HUDEP-2 (cell line): ENCODE data around the gene NBPF4.
"Not testable (repeated sequence)": the region's sequence is repeated elsewhere in the genome, so short reads cannot be mapped to it uniquely, and the experiment has no call there.

Source experiments
- DNase-seq, 76 experiments: peaks; one replicate each; lab custom pipeline; 2025; ENCODE audit not compliant: unreplicated experiment in 76 of 76; lab: John Stamatoyannopoulos, UW

The NBPF4 gene, protein sequence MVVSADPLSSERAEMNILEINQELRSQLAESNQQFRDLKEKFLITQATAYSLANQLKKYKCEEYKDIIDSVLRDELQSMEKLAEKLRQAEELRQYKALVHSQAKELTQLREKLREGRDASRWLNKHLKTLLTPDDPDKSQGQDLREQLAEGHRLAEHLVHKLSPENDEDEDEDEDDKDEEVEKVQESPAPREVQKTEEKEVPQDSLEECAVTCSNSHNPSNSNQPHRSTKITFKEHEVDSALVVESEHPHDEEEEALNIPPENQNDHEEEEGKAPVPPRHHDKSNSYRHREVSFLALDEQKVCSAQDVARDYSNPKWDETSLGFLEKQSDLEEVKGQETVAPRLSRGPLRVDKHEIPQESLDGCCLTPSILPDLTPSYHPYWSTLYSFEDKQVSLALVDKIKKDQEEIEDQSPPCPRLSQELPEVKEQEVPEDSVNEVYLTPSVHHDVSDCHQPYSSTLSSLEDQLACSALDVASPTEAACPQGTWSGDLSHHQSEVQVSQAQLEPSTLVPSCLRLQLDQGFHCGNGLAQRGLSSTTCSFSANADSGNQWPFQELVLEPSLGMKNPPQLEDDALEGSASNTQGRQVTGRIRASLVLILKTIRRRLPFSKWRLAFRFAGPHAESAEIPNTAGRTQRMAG

DNA sequence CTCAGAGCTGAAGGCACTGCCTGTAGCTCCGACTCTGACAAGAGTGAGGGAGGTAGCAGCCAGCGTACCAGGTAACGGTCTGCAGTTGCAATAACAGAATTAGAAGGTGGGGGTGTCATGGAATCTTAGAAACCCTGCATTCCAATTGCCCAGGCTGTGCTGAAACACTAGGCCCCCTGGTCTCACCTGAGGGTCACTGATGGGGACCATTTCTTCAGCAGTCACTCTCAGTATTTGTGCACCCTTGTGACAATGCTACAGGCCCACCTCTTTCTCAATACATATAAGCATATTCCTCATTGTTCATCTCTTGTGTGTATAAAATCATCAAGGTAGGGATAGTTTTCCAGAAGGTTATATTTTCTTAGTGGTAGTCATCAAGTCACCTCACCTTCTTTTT is at the start of gene NBPF4:
TSS of gene NBPF4 (minus strand) at position 101 of the 400 bp plus-strand sequence. CDS start 315 bp downstream, outside the sequence.
- DNase-seq: not testable (repeated sequence)

DNA sequence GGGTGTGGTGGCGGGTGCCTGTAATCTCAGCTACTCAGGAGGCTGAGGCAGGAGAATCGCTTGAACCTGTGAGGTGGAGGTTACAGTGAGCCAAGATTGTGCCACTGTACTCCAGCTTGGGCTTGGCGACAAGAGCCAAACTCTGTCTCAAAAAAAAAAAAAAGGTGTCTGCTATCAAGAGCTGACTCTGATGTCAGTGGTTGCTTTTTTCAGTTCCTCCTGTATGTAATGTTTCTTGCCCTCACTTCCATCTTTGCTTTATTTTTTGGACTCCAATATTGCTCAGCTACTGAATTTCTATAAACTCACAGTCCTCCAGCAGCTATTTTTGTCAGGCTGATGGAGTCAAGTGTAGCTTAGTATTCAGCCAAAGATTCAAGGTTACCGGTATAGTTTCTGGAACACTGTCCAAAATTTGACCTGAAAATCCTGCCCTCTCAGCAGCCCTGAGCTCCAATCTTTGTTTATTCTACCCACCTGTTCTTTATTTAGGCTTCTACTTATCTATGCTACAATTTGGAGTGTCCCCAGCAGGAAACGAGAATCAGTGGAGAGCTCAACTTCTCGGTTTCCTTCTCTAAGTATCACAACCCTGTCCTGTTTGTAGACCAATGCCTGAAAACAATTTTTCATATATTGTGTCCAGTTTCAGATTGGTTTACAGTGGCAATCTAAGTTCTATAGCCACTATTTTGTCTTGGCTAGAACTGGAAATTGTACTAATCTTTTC is 38.8 kb upstream of the NBPF4 start:
- DNase-seq: not testable (repeated sequence)

DNA sequence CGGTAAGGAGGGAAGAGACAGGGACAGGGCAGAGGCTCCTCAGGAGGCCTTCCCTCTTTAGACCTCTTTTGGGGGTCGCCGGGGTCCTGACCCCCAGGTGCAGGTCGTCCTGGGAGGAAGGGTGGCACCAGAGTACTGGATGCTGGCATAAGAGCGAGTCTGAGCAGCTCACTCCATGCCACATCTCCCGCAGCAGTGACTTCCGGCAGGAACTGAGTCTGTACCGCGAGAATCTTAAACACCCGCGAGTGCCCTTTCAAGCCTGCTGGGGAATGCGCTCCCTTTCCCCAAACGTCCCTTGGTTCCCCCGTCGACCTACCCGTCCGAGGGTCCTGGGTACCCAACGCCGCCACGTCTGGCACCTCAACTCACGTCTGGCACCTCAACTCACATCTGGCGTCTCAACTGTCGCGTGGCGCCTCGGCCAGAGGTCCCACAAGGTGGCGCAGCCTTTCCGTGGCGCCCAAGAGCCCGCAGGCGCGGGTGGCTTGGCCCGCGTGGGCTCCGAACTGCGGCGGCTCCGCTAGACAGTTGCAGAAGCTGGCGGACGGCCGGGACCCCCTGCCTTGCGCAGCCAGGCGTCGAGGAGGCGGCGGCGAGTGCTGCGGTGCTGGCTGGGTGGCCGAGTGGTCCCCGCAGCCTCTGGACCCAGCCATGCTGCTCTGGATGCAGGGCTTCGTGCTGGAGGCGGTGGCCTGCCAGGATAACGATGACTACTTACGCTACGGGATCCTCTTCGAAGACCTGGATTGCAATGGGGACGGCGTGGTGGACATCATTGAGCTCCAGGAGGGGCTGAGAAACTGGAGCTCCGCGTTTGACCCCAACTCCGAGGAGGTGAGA is 28.8 kb upstream of the NBPF4 start:
- DNase-seq: not testable (repeated sequence)

DNA sequence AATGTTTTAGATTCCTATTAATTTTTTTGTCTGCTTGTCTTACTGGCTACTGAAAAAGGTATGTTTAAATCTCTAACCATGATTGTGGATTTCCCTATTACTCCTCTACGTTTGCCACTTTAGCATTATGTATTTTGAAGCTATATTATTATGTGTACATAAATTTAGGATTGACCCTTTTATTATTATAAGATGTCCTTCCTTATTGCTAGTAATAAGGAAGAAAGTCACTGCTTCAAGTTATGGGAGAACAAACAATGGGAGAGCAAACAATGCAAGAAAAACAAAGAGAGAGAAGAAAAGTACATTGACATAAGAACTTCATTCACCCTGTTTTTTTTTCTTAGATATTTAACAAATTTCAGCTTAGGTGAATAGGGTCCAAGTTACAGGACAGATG is 23.2 kb upstream of the NBPF4 start:
- DNase-seq: not testable (repeated sequence)

DNA sequence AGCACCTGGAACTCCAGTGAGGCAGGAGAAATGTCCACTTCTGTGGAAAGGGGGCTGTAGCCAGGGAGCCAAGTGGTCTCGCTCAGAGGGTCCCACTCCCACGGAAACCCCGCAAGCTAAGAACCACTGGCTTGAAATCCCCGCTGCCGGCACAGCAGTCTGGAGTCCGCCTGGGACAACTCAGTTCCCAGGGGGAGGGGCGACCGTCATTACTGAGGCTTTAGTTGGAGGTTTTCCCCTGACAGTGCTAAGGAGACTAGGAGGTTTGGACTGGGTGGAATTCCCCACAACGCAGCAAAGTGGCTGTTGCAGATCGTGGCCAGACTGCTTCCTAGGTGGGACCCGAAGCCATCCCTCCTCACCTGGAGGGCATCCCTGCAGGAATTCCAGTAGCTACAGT is 18.1 kb upstream of the NBPF4 start:
- not testable (repeated sequence) for DNase-seq

DNA sequence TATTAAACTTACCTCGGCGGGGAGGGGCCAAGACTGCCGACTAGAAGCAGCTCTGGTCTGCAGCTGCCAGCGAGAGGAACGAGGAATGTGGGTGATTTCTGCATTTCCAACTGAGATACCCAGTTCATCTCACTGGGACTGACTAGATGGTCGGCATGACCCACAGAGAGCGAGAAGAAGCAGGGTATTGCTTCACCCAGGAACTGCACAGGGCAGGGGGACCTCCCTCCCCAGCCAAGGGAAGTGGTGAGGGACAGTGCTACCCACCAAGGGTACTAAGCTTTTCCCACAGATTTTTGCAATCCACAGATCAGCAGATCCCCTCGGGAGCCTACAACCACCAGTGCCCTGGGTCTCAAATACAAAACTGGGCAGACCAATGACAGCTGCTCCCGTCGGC is 17.6 kb upstream of the NBPF4 start:
- DNase-seq: not testable (repeated sequence)

DNA sequence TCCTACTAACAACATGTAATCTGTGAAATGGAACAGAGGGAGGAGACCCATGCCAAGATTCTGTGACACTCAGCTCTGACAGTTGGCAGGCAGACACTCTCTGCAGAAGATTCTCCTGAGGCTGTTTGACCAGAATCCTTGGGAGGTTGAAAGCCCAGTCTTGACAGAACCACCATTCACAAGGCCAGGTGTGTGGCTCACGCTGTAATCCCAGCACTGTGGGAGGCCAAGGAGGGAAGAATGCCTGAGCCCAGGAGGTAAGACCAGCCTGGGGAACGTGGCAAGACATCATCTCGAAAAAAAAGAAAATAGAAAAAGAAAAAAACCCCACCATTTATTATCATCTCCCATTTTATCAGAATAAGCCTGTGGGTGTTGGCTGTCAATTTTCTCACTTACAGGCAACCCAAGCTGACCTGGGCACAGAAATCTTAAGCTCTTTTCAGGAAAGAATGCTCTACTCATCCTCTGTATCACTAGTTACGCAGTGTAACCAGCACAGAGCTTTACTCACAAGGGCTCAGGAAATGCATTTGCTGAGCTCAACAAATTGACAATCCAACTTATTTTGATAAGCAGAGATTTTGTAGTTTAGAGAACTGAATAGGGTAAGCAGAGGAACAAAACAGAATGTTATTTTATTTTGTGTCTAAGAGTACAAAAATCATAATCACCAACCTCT is 16.8 kb upstream of the NBPF4 start:
- not testable (repeated sequence) for DNase-seq

DNA sequence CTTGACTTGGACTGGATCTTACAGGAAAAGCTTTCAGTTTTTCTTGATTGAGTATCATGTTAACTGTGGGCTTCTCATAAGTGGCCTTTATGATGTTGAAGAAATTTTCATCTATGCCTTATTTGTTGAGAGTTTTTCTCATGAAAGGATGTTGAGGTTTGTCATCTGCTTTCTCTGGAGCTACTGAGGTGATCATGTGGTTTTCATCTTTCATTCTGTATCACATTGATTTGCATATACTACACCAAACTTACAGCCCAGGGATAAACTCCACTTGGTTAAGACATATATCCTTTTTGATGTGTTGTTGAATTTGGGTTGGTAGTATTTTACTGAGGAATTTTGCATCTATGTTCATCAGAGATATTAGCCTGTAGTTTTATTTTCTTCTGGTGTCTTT is 11.6 kb upstream of the NBPF4 start:
- not testable (repeated sequence) for DNase-seq

DNA sequence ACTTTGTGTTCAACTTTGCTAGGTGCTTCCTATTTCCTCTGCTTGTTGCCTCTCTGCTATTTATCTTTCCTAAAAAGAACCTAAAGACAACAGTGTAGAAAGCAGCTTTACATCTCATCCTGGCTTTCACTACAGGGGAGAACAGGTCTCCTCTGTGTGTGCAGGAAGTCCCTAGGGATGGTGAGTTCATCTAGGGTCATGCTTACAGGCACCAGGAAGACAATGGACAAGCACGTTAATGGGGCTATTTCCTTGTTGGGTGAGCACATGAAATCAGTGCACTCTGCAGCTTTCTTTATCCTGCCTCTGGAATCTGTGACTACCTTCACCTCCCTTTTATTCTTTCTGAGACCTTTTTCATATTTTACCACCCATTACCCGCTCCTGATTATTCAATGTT is 4.5 kb downstream of the NBPF4 start:
- not testable (repeated sequence) for DNase-seq

DNA sequence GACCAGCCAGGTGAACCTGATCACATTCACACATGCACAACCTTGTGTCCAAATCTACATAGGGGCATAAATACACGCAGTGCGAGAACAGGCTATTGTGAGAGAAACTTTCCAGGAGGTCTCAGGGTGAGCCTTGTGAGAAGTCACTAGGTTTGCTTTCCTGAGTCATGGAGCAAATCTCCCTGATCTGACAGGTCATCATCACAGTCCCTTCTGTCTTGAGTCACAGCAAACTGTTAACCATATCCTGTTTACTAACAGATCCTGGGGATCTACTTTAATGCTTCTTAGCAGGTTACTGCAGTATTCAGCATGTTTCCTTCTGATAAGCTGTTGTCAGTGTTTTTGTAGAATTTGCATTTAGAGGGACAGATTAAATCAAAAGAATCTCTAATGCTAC is 8.6 kb downstream of the NBPF4 start:
- DNase-seq: not testable (repeated sequence)

DNA sequence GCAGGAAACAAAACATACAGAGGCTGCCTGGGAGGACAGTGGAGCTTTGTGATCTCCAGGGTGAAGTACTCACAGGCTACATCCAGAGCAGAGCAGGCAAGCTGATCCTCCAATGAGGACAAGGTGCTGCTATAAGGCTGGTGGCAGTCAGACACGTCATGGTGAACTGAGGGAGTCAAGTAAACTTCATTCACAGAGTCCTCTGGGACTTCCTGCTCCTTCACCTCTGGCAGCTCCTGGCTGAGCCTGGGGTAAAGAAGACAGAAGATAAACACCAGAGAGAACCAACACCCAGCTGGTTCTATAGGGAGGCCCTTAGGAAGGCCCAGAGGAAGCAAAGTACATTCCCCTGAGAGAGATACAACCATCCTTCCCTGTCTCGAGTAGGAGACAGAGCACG is 11.7 kb downstream of the NBPF4 start:
- not testable (repeated sequence) for DNase-seq

DNA sequence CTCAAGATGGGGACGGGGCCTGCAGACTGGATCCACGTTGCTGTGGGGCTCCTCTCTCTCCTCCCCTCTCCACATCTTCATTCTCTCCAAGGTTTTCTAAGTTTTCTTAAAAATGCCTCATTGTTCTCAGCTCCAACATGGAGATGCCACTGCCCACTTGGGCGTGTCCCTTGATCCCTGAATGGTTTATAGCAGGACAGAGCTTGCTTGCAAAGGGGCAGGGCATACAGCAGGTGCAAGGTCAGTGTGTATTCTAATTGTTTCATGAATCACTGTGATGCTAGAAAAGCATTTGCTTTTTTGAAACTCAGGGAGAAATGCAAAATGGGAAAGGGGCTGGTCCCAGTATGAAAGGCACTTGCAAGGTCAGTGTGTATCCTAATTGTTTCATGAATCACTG is 13.9 kb downstream of the NBPF4 start:
- DNase-seq: not testable (repeated sequence)

DNA sequence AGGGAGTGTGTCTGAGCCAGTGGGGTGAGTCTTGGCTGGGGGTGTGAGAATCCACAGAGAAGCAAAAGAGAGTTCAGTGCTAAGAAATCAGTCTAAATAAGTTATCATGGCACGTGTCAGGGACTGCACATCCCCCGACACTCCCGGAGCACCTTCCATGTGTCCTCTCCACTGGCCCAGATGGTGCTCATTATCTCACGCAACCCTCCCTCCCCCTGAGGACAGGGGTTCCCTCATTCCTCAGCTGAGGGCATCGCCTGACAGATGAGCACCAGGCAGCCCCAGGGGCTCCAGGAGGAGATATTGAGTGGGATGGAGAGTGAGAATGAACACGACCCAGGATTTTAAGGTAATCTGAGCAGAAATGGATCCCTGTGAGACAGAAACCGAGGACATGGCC is 16.1 kb downstream of the NBPF4 start:
- not testable (repeated sequence) for DNase-seq

DNA sequence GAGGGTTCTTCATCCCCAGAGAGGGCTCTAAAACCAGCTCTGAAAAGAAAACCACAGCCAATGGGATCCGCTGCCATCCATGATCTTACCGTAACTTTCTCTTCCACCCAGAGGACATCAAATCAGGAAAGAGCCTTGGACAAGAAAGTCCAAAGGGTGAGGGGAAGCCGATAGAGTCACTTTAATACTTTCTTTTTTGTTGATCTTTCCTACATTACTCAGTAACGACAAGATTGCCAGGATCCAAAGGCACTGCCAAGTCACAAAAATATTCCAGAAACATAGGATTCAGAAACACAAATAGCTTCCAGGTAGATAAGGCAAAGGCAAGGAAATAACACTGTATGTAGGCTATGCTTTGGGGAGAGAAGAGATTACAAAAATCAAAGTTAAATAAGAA is 17.0 kb downstream of the NBPF4 start:
- DNase-seq: not testable (repeated sequence)

DNA sequence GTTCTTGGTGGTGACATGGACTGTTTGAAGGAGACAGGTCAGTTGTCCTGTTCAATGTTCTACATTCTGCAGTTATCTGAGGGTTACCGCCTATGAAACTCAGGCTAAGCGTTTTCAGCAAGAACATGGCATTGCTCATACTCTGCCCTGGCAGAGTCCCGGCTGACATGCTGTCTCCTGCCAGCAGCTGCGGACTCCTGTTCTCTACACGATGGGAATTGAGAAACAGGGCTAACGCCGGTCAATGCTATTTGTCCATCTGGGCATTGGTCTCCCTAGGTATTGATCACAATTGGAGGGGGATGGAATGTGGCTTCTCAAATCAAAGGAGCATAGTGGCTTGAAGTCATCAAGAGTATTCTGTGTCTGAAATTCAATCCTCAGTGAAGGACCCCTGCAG is 20.6 kb downstream of the NBPF4 start:
- DNase-seq: not testable (repeated sequence)

DNA sequence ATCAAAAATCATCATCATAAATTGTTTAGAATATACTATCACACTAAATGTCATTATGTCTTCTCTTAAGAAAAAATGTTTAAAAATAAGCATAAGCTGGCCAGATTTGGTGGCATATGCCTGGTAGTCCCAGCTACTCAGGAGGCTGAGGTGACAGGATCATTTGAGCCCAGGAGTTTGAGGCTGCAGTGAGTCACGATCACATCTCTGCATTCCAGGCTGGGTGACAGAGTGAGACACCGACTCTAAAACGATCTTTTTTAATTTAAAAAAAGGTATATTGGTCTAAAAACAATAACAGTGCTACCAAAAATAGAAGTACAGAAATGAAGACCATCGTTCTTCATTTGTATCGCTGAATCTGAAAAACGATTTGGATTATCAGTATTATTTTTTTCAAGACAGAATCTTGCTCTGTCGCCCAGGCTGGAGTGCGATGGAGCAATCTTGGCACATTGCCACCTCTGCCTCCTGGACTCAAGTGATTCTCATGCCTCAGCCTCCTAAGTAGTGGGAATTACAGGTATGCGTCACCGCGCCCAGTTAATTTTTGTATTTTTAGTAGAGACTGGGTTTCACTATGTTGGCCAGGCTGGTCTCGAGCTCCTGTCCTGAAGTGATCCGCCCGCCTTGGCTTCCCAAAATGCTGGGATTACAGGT is 26.2 kb downstream of the NBPF4 start:
- DNase-seq: not testable (repeated sequence)

DNA sequence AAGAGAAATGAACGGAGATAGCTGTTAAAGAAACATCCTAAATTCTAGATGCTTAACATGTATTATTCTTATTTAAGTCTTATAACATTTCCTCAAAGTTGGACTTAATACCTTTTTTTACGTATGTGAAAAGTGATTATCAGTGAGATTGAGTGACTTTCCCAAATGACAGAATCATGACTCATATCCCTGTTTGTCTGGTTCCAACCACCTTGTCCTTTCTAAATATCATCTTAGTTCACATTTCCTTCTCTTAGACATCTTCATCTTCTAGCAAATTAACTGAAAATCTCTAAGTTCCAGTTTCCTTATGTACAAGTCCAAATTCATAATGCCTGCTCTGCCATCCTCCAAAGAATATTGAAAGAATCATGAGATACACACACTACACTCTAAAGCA is 26.9 kb downstream of the NBPF4 start:
- DNase-seq: not testable (repeated sequence)

DNA sequence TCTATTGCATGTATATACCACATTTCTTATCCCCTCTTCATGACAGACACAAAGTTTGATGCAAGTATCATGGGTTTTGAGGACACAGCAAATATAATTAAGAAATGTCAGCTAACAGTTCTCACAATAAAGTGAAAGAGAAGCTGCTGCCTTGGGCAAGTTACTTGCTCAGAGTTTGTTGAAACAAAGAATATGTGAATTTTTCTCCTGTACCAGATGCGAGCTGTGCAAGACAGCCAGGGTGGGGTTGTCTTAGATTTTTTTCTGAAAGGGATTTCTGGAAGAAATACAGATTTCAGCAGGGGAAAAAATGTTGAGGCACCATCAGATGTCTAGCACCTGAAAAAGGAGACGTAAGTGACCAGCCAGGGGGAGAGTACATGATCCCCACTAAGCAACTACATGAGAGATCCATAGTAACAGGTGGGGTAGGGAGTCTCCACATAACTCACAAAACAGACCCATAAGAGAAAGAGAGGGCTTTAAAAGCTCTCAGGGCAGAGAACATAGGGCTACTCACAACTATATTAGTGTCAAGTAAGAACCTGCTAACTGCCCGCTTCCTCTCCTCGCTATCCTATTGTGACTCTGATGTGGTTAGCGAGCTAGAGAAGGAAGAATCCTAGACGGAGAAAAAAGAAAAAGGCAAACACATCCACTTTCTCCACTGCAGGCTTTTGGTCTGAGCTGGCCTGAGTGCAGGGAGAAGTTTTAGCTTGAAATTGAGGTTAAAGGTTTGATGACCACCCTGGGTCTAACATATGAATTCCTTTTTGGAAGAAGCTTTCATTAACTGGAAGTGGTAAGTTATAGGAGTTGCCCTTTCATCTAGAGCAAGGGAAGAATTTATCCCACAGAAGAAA is 27.6 kb downstream of the NBPF4 start:
- not testable (repeated sequence) for DNase-seq
